Femur (tissue), 1 donor: Measurements from ENCODE around the gene TPD52L1.

Experiments
- DNase-seq: peaks from one replicate; pipeline ENCODE4 v3.0.0-alpha.2; 2017

The TPD52L1 gene

GRCh38 chr6:125245523-125246264 is 92.1 kb downstream of the TPD52L1 start:
- DNase-seq, result no peak

GRCh38 chr6:125246566-125246965 is 93.0 kb downstream of the TPD52L1 start:
- no peak for DNase-seq

GRCh38 chr6:125248136-125248535 is 94.6 kb downstream of the TPD52L1 start:
- DNase-seq, result no peak

GRCh38 chr6:125250511-125250910 is 96.9 kb downstream of the TPD52L1 start:
- DNase-seq, result no peak

GRCh38 chr6:125251516-125252220 is 98.1 kb downstream of the TPD52L1 start:
- DNase-seq, result no peak

GRCh38 chr6:125252891-125253290 is 99.3 kb downstream of the TPD52L1 start:
- DNase-seq, result no peak

- no peak for DNase-seq
These were observed 100.3 kb downstream of the TPD52L1 start for GRCh38 chr6:125253881-125254280.

- DNase-seq, result no peak
These were observed 100.7 kb downstream of the TPD52L1 start for GRCh38 chr6:125254321-125254720.

- DNase-seq, result no peak
These were observed 101.6 kb downstream of the TPD52L1 start for GRCh38 chr6:125255201-125255600.

GRCh38 chr6:125257351-125257750 is 103.8 kb downstream of the TPD52L1 start:
- DNase-seq, result no peak

GRCh38 chr6:125258651-125259353 is 105.2 kb downstream of the TPD52L1 start:
- DNase-seq, result no peak

- DNase-seq, result no peak
These were observed 105.8 kb downstream of the TPD52L1 start for GRCh38 chr6:125259354-125259736.

GRCh38 chr6:125262016-125263013 is 108.7 kb downstream of the TPD52L1 start:
- no peak for DNase-seq

- DNase-seq, result no peak
These were observed 110.9 kb downstream of the TPD52L1 start for GRCh38 chr6:125264476-125264875.

- DNase-seq, result no peak
These were observed 114.4 kb downstream of the TPD52L1 start for GRCh38 chr6:125267806-125268523.

GRCh38 chr6:125268765-125269164 is 115.2 kb downstream of the TPD52L1 start:
- no peak for DNase-seq

GRCh38 chr6:125269328-125269985 is 115.9 kb downstream of the TPD52L1 start:
- DNase-seq, result no peak

GRCh38 chr6:125270380-125270779 is 116.8 kb downstream of the TPD52L1 start:
- DNase-seq, result no peak

GRCh38 chr6:125271486-125272159 is 118.0 kb downstream of the TPD52L1 start:
- no peak for DNase-seq

GRCh38 chr6:125273251-125273650 is 119.7 kb downstream of the TPD52L1 start:
- DNase-seq, result no peak

- no peak for DNase-seq
These were observed 120.4 kb downstream of the TPD52L1 start for GRCh38 chr6:125273965-125274364.
